Brain pericyte (primary cell): Measurements from ENCODE around the gene OR6C68.
"Not testable (repeated sequence)": the region's sequence is repeated elsewhere in the genome, so short reads cannot be mapped to it uniquely, and the experiment has no call there.

ENCODE experiments used
- DNase-seq: peaks from one replicate; pipeline ENCODE4 v3.0.0-alpha.2; 2012; ENCODE audit warnings: low read depth, low spot score

Gene OR6C68

DNA sequence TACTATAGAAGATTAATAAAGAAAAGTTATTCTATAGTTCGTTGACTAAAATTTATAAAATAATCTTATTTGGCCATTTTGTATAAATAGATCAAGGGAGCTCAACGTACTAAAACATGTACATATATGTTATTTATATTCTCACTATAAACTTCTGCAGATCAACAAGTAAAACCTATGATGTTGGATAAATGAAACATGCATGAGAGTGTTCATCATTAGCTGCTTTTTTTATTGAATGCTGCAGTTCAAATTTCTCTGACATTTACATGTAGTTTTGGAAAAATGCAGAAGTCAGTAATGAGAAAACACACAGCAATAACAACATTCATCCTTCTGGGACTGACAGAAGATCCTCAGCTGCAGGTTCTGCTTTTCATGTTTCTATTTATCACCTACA is at the start of gene OR6C68:
Gene OR6C68 (plus strand): TSS at position 301 of the 400 bp plus-strand sequence. CDS start 0 bp downstream, at position 301.
- no peak for DNase-seq

DNA sequence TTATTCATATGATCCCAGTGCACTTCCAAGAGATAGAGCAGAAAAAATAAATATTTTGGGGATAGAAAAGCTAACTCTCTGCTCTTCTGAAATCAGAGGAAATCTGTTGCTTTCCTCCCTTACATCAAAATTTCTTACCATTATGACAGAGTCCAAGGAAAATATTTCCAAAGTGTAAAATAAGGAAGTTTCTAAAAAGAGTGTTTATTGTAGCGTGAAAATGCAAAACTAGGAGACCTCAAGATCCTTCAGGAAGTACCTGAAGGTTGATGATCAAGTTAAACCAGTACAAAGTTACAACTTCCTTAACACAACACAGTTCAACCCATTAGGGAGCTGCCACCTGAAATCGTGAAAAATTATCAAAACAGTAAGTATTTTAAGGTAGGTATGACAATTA is 48.4 kb upstream of the OR6C68 start, which contains the start of gene OR6C2:
Gene OR6C2 (plus strand): TSS at position 301 of the 400 bp plus-strand sequence. CDS start 8,138 bp downstream, outside the sequence.
- DNase-seq: no peak

DNA sequence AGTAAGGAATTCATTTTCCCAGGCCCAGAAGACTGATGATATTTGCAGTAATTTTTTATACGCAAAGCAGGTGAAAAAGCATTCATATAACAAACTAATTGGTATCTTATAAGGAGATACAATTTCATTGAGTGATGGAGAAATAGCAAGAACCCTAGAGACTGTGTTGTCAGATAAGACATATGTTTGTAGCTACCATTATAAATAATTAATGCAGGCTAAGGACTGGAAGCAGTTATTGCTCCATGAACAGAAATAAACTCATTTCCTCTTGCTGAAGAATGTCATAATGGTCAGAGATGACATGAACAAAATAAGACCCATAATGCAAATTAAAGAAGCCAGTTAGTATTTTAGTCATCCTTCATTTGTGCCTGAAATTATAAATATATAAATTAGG is 46.8 kb upstream of the OR6C68 start:
- DNase-seq: no peak

DNA sequence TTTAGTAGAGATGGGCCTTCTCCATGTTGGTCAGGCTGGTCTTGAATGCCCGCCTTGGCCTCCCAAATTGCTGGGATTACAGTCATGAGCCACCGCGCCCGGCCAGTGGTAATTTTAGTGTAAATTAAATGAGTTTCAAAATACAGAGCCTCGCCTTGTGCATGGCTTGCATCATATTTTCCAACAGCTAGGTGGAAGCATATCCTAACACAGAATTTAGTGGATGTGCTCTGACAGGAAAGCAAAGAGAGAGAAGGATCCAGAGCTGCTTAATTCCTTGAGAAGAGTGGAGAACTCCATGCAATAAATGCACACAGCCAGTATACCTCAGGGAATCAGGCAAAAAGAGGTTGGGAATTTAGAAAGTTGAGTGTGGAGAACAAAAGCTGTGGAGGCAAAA is 45.9 kb upstream of the OR6C68 start:
- DNase-seq: no peak

DNA sequence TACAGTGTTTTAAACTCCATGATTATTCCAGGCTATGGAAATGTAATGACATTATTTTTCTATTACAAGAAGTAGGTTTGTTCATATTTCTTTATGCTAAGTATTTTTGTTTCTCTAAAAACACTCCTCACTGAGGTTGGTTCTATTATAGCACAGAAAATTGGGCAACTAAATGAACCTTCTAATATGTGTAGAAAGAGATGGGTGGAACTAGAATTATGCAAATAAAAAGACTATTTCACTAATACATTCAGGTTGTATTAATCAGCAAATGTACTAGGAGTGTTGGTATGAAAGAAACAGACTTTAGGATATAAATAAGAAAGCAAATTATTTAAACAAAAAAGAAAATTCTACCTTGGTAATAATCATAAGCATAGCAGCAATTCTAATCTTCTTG is 43.4 kb upstream of the OR6C68 start:
- no peak for DNase-seq

DNA sequence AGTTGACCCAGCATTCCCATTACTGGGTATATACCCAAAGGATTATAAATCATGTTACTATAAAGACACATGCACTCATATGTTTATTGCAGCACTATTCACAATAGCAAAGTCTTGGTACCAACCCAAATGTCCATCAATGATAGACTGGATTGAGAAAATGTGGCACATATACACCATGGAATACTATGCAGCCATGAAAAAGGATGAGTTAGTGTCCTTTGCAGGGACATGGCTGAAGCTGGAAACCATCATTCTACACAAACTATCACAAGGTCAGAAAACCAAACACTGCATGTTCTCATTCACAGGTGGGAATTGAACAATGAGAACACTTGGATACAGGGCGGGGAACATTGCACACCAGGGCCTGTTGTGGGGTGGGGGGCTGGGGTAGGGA is 27.3 kb upstream of the OR6C68 start:
- not testable (repeated sequence) for DNase-seq

DNA sequence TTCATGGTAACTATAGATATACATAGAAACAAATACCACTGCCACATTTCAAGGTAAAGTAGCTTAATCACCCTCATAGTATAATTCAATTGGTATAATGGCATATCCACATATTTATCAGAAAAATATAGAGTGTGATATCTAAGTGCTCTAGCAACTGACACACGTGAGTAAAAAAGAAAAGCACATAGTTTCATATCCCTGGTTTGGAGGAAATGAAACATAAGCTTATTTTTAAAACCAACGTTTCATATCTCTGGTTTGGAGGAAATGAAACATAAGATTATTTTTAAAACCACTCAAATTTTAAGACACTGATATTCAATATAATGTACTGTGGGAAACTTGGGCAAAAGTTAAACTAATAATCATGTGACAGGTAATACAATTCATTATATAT is 24.3 kb upstream of the OR6C68 start:
- no peak for DNase-seq

DNA sequence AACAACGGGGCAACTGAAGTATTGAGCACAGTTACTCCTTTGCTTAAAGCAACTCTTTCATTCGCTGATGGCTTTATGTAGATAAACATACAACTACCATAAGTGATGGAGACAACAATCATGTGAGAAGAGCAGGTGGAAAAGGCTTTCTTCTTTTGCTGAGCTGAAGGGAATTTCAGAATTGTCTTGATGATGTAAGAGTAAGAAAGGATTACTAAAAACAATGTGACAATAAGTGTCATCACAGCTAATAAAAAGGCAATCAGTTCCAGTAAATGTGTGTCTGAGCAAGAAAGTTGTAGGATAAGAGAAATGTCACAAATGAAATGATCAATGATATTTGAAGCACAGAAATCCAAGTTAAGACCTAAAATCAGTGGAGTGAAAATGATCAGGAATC is 22.9 kb upstream of the OR6C68 start:
- DNase-seq: no peak

DNA sequence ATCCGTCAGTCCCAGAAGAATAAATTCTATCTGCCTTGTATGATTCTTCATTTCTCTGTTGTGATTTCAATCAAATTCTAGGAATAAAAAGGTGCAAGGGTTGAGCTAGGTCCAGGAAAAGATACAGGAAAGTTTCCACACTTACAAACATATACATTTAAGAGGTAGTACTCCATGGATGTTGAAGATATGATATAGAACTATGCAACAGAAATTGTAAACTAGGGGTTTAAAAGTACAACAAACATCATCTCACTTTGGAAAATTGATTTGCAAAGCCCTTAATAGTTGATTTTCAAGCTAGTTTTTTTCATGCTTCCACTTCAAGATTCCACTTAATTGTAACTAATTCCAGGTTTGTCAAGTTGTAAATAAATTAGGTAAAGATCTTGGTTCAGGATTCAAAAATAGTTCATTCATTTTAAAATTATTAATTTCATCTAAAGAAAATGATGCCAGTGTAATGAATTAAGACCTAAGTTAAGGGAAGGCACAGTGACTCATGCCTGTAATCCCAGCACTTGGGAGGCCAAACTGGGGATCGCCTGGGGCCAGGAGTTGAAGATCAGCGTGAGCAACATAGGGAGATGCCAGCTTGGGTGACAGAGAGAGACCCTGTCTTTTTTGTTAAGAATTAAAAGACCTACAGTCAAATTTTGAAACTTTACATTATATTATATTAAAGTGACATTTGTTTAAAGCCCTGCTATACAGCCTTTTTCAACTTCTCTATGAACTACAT is 21.9 kb upstream of the OR6C68 start, which contains the start of gene OR6C70:
Gene OR6C70 (minus strand): TSS at position 51 of the 742 bp plus-strand sequence. CDS start 0 bp downstream, at position 51.
- no peak for DNase-seq

DNA sequence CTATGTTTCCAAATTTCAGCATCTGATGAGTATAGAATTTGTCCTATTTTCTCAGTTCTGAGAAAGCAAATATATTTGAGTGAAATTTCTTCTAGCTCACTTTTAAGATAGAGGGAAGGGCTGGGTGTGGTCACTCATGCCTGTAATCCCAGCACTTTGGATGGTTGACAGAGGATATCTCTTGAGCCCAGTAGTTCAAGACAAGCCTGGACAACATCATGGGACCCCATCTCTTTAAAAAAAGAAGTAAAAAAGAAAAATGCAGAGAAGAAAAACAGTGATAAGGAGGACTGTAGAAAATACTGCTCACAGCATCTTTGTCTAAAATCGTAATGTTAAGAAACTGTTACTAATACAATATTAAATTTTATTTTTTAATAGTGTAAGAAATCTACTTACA is 19.9 kb upstream of the OR6C68 start:
- no peak for DNase-seq

DNA sequence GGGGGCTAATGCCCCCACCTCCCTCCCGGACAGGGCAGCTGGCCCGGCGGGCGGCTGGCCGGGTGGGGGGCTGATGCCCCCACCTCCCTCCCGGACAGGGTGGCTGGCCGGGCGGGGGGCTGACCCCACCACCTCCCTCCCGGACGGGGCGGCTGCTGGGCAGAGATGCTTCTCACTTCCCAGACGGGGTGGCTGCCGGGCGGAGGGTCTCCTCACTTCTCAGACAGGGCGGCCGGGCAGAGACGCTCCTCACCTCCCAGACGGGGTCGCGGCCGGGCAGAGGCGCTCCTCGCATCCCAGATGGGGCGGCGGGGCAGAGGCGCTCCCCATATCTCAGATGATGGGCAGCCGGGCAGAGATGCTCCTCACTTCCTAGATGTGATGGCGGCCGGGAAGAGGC is 13.0 kb upstream of the OR6C68 start:
- DNase-seq: not testable (repeated sequence)

DNA sequence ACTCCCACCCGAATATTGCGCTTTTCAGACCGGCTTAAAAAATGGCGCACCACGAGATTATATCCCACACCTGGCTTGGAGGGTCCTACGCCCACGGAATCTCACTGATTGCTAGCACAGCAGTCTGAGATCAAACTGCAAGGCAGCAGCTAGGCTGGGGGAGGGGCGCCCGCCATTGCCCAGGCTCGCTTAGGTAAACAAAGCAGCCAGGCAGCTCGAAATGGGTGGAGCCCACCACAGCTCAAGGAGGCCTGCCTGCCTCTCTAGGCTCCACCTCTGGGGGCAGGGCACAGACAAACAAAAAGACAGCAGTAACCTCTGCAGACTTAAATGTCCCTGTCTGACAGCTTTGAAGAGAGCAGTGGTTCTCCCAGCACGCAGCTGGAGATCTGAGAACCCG is 7.9 kb upstream of the OR6C68 start:
- DNase-seq: not testable (repeated sequence)

DNA sequence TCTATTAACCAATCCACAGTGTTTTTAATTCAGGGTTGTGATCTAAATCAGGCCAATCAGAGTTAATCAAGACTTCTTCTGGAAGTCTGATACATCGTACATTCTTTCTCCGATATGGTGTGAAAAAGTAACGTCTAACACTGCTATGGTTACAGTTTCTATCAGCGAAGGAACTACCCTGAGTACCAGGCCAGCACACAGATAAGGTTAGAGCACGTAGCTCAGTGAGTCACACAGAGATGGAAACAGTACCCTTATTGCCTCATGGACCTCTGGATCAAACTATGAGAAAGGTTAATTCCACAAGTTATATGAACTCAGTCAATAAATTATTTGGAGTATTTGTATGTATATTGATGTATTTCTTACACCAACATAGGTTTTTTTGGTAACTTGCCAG is 3.3 kb downstream of the OR6C68 start:
- no peak for DNase-seq

DNA sequence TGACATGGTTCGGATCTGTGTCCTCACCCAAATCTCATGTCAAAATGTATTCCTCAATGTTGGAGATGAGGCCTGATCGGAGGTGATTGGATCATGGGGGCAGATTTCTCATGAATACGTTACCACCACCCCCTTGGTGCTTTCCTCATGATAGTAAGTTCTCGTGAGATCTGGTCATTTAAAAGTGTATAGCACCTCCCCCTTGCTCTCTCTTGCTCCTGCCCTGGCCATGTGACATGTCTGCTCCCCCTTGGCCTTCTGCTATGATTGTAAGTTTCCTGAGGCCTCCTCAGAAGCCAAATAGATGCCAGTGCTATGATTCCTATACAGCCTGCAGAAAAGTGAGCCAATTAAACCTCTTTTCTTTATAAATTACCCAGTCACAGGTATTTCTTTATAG is 7.1 kb downstream of the OR6C68 start:
- no peak for DNase-seq

DNA sequence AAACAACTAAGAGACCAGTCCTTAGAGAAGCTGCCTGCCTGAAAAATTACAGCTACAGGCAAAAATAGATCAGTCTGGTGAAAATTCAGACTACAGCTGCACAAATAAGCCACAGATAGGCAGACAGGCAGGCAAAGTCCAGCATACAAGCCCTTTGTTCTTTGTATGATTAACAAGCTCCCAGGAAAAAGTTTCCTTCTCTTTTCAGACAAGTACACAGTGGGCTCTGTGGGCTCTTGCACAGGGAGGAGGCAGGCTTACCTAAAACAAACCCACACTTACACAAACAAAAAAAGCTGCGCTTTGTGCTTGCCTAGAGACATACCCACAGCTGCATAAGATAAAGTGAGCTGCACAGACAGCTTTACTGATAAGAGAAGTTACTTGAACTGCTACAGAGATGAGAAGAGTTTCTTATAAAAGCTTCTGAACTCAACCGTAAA is 7.7 kb downstream of the OR6C68 start:
- no peak for DNase-seq

DNA sequence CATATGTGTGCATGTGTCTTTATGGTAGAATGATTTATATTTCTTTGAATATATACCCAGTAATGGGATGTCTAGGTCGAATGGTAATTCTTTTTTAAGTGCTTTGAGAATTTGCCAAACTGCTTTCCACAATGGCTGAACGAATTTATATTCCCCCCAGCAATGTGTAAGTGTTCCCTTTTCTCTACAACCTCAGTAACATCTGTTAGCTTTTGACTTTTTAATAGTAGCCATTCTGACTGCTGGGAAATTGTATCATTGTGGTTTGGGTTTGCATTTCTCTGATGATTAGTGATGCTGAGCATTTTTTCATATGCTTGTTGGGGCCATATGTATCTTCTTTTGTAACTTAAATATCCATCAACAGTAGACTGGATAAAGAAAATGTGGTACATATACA is 9.4 kb downstream of the OR6C68 start:
- DNase-seq: no peak

DNA sequence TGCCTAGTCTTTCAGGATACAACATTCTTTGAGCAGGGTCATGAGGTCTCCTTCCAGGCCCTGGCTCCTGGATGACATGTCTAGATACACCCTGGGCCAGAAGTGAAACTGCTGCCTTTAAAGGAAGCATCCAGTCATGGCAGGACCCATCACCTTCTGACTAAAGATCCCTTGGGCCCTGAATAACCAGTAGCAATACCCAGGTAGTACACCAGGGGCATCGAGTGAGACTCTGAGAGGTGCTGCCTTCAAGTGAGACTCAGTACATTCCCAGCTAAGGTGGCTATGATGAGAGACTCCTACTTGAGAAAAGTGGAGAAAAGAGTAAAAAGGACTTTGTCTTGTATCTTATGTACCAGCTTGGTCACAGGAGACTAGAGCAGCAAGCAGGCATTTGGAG is 23.5 kb downstream of the OR6C68 start:
- DNase-seq: no peak

DNA sequence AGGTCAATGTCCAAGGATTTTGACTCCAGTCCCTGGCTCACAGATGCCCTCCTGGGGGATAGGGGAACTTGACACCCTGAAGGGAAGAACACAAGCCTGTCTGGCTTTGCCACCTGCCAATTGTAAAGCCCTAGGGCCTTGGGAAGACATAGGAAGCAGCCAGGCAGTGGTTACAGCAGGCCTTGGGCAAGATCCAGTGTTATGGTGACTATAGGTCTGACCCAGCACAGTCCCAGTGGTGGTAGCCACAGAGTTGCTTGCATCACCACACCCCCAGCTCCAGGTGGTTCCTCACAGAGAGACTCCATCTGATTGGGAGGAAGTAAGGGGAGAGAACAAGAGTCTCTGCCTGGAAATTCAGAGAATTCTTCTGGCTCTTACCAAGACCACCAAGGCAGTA is 24.2 kb downstream of the OR6C68 start:
- no peak for DNase-seq
